Measurements from ENCODE around the gene STK39.
"Not testable (repeated sequence)": the region's sequence is repeated elsewhere in the genome, so short reads cannot be mapped to it uniquely, and the experiment has no call there.

STK39 gene

DNA sequence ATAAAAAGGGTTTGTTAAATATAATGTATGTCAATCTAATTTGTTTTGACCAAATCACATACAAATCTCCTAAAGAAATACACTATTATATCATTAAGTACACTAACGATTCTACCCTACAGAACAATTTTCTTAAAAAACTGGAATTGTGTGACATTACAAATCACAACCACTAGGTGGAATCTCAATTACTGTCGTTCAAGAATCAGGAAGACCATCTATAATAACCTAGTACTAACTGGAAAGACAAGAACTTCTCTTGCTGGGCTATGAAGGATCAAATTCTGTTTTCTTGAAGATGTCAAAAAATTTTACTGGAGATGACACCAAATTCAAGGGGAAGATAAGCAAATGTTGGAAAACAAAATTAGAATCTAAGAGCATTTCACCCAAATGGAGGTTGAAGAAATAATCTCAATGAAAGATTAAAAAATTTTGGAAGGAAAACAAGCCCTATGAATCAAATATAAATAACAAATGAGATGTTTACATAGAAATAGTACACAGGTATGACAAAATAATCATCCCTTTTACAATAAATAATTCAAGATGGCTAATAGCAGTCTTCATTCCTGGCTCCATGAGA, 110.9 kb downstream of the STK39 start:
- peak; percentile 68 for DNase-seq (ENCODE audit: low read depth)

DNA sequence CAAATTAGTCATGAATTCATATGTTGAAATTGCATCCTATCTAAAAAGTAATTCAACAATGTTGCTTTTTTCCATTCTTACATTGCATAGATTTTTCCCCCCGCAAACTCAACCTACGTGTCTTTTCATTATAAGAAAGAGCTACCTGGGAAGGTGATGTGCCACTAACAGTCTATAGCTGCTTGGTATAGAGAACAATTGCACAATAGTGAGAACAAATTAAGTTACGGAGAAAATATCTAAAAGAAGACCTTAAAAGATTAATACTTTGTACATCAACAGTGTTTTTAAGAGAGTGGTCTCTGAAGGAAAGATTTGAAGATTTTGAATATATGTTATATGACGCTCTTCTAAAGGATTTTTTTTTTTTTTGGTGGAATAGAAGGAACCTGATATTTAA, 111.8 kb downstream of the STK39 start:
- no peak for DNase-seq (ENCODE audit: low read depth)

DNA sequence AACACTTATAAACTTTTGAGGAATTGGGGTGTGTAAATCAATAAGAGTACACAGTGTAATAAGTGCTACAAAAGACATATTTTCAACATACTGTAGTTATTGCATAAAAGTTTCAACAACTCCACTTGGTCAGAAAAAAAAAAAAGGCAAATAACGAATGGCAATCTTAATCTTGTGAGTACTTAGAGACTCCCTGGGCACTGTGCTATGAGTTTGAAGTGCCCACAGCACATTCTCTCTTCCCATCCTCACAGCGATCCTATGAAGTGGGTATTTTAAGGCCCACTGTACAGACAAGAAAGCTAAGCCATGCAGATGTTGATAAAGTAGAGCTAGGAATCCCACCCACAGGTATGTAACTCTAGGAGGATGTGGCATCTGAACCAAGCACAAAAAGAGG, 112.3 kb downstream of the STK39 start:
- DNase-seq (ENCODE audit: low read depth) = no peak

DNA sequence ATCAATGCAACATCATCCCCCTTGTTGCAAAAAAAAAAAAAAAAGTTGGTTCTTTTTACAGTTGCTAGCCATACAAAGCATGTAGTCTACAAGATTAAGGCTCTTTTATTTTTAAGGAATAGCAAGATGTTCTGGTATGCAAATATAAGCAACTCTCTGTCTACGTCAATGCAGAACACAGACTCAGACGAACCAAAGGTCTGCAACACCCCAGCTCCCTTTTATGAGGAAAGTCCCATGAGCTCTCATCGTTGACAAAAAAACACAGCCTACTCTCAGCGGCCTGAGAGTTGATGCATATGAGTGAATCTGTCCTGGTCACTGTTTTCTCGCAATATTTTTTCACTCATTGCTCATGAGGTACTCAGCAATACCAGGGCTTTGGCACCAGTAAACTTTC, 112.9 kb downstream of the STK39 start:
- DNase-seq (ENCODE audit: low read depth) = no peak

DNA sequence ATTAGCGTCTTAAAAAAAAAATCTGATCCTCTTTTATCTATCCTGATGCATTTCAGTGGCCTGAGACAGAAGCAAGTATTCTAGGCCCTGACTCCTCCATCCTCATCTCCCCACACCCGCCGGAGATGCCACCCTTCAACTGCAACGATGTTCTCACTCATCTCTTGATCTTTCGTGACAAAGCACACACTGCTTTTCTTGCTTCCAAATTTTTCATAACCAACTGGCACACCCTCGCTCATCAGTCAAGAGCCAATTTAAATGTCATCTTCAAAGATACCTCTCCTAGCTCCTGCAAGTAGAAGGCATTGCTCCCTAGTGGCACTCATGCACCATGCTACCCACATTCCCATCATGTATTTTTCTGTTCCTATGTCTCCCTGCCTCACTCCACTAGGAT, 115.0 kb downstream of the STK39 start:
- no peak for DNase-seq (ENCODE audit: low read depth)

DNA sequence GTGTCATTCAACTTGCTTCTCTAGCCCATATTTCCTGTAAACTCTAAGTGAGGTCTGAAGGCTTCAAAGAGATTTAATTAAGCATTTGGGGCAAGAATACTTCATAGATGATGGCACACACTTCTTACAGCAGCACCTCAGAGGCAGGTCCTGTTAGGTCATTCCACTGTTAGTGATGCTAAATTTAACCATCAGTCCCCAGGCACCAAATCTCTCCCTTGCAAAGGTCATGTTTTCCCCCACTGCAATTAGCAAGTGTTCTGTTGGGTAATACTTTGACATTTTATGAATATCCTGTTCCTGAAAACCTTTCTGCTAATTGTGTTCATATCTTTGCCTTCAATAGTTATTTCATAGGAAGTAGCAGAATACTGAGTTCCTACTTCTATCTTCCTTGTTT, 117.0 kb downstream of the STK39 start:
- DNase-seq (ENCODE audit: low read depth) = no peak

DNA sequence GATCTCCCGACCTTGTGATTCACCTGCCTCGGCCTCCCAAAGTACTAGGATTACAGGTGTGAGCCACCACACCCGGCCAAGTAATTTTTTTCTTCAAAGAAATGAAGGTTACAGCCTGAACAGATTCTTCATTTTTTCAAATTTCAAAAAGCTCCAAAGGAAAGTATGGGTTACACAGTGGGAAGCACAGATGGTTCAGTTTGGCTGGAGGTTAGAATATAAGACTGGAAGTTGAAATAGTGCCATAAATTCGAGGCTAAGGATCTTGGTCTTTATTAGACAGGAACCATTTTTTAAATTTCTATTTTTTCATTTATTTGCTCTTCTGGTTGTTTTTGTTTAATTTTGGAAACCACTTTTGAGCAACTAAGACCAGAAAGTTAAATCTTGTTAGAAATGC, 120.0 kb downstream of the STK39 start:
- DNase-seq (ENCODE audit: low read depth) = no peak

DNA sequence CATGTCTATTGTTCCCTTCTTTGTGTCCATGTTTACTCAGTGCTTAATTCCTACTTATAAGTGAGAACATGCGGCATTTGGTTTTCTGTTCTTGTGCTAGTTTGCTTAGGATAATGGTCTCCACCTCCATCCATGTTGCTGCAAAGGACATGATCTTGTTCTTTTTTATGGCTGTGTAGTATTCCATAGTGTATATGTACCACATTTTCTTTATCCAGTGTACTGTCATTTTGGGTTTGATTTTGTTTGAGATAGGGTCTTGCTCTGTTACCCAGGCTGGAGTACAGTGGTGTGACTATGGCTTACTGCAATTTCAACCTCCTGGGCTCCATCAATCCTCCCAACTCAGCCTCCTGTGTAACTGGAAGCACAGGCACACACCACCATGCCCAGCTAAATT, 125.2 kb downstream of the STK39 start:
- DNase-seq (ENCODE audit: low read depth) = not testable (repeated sequence)

DNA sequence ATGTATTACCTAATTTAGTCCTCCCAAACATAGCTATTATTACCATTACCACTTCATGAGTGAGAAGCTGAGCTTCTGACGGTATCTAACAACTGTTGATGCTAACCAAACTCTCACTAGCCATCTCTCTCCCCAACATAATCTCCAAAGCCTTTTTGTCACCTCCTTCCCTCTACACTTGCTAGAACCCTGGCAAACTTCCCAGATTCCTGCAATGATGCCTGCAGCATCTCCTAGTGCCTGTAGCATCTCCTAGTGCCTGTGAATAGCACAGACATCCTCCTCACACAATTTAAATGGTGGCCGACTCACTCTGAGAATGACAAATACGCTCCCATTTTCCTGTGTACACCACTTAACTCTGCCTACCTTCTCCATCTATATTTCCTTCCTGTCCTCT, 126.7 kb downstream of the STK39 start:
- DNase-seq (ENCODE audit: low read depth) = no peak

DNA sequence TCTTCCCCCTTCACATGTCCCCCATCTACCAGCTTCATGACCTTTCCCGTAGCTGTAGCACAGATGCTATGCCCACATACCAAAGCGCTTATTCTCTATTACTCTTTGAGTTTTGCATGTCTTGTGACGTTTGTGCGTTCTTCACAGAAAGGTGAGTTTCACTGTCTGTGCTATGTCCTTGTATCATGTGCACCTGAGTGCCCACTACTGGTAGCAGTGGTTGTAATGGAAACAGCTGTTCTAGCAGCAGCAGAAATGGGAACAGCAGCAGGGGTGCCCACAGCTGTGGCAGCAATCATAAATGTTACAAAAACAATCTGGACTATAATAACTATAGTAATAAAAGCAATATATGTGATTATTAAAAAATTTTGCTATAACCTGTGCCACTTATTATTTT, 127.1 kb downstream of the STK39 start:
- no peak for DNase-seq (ENCODE audit: low read depth)

DNA sequence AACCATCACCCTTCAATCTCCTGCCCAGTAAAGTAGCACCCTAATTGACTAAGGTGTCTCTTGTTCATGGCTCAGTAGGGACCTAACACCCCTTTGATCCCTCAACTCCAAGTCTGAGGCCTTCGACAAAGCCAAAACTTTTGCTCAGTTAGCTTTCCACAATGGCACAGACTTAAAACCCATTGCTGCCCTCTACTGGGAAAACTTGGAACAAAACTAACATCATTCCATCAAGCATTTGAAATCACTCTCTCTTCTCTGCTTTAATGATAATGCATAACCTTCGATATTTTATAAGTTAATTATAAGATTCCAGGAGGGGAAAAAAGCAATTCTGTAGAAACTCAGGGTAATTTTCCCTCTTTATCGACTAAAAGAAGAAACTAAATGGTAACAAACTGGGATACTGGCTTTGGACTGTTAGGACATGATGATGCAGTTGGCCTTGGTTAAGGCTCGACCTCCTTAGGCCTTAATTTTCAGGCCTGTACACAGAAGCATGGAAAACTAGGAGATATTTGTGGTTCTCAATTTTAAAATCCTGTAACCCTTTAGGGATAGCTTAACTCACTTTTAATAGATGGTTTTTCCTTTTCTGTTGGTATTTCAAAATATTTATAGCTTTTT, 127.8 kb downstream of the STK39 start:
- peak; percentile 66 for DNase-seq (ENCODE audit: low read depth)

DNA sequence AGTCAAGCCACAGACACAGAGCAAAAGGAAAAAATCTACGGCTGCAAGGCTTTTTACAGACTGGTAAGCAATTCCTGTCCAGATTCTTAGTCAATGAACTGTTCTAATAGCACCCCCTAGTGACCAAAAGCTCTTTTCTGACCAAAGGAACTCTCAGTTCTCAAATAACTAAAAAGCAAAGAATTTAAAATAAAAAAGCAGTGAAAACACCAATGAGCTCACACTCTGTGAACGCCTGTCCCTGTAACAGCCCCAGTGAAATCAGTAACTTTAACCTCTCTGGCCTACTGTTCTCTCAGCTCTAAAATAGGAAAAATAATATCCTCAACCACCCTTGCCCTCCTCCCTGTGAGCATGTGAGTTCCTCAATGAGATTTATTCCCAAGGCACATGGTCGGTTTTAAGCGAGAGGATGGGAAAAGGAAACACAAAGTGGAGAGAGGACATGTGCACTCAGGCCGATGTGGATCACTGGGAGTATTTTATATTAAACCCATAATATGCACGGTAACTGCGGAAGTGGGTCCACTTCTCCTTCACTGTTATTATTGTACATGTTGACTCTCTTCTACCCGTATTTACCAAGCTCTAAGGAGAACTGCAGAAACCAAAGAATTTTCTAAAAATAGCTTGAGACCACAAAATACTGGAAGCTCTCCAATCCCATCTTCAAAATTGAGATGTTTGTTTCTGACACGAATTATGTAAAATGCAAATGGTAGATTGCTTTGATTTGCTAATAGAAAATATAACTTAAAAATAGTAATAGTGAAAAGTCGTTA, 128.5 kb downstream of the STK39 start:
- DNase-seq (ENCODE audit: low read depth) = peak; percentile 75

DNA sequence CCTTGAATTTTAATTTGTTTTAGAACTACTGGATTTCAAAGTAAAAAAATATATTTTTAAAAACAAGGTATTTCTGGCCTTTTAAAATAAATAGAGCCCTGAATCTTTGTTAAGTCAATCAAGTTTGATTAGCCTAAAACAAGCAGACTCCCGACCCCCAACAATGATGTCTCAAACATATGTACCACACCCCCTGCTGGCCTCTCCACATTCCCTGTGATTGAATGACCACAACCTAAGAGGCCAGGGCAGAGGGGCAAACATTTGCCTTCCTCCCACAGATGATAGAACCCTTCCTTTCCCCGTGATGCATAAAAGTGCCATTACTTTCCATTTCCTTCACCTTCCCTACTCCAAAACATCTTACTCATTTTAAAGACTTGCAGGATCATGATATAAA, 130.9 kb downstream of the STK39 start:
- peak; percentile 9 for DNase-seq (ENCODE audit: low read depth)

DNA sequence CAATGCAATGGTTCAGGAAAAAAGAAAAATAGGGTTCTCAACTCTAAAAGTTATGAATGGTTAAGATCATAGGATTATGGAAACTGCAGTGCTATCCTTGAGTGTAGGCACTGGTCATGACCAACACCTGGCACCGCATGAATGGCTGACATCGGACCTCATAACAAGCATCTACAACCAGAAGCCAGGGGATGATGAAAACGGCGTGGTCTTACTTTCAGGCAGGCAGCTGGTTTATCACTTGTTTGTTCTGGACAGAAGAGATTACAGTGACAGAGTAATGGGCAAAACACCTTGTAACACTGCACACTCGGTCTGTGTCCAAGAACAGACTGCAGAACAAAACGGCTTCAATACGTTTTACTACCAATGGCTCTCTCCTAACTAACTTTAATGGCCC, 132.8 kb downstream of the STK39 start:
- DNase-seq (ENCODE audit: low read depth) = peak; percentile 17

DNA sequence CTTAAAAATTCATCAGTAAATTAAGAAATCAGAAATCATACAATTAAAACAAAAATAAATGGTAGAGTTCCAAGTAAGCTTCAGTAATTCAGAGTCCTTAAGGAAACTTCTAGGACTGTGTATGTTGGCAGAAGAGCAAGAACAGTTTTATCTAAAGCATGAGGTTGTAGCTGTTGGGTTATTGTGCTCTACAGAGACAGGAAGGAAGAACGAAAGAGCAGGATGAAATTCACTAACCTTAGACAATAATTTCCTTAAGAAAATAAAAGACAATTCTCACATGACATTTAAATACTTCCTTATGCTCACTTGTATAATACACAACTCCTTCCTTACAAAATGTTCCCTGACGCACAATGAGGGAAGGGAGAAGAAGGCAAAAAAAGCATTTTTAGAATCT, 133.4 kb downstream of the STK39 start:
- DNase-seq (ENCODE audit: low read depth) = no peak

DNA sequence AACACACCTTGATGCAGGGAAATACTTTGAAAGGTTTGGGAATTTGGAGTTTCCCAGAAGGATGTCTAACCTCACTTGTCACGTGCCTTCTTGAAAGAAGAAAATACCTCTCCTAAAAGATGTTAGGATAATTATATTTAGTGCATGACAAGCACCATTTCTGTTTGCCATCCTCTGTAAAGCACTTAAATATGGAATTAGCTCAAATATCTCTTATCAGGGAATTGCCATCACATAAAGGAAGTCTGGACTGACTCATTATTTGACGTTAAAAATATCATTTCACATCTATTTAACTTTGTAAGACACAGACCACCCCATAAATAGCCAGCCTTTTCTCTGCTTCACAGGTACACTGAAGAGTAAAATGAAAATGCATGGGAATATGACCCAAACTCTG, 140.1 kb downstream of the STK39 start:
- DNase-seq (ENCODE audit: low read depth) = peak; percentile 12

DNA sequence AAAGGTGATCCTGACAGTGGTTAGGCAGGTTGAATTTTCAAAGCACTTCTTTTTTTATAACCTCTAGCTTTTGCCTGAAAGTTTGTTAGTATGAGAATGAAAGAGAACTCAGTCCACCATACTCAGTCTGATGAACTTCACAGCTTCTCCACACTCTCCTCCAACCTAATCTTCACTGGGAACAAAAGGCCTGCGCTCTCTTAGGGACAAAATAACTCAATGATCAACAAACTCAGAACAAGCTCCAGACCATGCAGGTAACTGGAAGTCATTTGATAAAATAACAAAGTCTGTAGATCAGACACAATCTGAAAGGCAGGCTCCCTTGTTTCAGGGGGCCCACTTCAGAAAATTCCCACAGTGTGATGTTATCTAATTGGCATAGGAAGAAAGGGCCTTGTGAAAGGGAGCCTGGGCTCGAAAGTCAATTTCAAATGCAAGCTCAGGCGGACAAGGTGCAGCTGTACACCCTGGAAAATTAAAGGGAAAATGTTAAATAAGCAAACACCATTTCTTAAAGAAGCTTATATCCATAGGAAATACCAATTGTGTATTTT, 142.2 kb downstream of the STK39 start:
- DNase-seq (ENCODE audit: low read depth) = no peak

DNA sequence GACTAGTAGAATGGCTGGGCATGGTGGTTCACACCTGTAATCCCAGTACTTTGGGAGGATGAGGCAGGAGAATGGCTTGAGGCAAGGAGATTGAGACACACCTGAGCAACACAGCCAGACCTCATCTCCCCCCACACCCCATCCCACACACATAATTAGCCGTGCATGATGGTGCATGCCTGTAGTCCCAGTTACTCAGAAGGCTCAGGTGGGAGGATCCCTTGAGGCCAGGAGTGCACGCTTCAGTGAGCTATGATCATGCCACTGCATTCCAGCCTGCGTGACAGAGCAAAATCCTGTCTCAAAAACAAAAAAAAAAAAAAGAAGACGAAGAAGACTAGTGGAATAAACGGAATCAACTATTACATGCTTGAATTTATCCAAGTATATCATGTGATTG, 150.0 kb downstream of the STK39 start:
- DNase-seq (ENCODE audit: low read depth) = peak; percentile 24

DNA sequence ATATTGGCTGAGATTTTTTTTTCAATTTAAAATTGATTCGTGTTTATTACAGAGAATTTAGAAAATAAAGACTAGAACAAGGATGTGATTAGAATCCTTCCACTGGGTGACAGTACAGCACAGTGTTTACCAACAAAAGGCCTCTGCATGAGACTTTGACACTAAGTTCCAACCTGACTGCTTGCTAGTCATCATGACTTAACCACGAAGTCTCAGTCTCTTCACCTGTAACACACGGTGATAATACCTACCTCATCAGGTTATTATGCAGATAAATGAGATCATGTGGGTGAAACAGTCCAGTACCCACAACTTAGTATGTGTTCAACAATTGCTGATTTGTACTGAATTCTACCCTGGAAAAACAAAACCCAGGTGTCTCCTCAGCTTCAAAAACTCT, 151.2 kb downstream of the STK39 start:
- DNase-seq (ENCODE audit: low read depth) = no peak

DNA sequence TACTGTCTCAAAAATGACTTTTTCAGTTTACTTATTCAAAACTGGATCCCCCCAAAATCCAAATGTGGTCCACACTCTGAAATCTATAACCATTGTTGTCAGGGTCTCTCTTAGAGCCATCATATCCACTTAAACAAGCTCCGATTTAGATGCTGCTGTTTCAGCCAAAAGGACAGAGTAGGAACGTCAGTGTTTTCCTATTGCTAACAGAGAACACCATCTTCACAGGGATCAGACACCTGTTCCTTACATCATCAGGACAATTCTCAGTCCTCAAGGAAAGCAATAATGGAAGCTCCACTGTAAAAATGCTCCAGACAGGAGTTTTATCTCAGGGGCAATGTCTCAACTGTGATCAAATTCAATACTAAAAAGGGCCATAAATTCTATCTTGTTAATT, 155.4 kb downstream of the STK39 start:
- no peak for DNase-seq (ENCODE audit: low read depth)

DNA sequence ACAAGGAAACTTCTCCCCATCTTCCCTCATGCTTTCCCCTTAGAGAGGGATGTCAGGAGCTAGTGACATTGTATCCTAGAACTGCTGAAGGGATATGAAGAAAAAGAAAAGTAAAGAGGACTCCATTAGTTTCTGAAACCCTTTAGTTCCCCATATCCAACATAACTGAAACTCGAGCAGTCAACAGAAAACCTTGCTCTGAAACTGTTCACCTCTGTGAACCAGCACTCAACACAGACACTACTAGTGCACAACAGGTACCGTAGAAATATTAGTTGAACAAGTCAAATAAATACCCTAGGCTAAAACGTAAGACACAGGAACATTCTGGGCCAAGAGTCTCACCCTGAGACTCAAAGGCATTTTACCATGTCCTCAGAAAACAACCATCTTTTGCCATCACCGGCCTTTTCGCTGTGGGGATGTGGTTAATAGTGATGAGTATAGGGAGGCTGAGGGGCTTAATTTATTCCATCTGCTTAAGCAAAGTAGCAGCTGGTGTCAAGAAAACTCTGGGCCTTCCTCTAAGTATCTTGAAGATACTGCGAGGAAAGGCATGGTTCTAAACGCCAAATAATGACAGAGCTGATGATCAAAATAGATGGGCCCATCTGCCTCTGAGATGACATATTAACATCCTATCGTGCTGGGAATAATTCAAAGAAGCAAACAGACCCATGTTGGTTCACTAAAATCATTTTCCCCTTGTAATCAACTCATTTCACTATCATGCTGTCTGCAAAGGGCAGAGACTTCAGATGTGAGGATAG, 156.8 kb downstream of the STK39 start:
- DNase-seq (ENCODE audit: low read depth) = no peak

DNA sequence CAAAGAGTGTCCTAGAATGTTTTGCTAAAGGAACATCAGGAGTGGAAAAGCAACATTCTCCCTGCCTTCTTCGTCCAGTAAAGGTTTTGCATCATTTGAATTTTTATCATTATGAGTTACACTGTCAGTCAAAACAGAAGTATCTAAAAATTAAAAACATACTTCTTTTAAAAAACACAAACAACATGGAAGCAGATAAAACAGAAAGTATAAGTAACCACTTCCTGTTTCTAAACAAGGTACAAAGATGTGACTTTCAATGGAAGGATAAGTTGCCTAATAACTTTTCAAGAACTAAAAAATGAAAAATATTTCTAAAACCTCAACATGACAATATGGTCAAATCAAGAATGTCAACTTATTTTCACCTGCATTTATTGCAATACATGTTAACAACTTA, 158.2 kb downstream of the STK39 start:
- no peak for DNase-seq (ENCODE audit: low read depth)

DNA sequence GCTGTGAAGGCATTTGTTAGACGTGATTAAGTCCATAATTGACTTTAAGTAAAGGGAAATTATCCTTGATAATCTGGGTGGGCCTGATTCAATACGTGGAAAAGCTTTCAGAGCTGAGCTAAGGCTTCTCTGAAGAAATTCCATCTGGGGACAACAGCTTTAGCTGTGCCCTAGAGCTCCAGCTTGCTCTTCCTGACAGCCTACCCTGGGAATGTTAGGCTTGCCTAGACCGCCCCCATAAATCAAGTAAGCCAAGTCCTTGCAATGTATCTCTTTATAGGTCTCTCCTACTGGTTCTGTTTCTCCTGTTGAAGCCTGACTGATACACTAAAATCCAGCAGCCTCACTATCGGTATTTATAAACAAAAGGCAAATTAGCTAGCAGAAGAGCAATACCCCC, 160.0 kb downstream of the STK39 start:
- no peak for DNase-seq (ENCODE audit: low read depth)
